Stimulated activated CD4-positive, alpha-beta T cell treated with anti-CD3 and anti-CD28 coated beads, Interleukin-4, amount 100 ng/mL, for 48 hours (primary cell): Measurements from ENCODE around the gene FRMD8.
"Not testable (repeated sequence)": the region's sequence is repeated elsewhere in the genome, so short reads cannot be mapped to it uniquely, and the experiment has no call there.

ENCODE experiments used
- DNase-seq, 2 donors: peaks; one replicate each; pipeline ENCODE4 v3.0.0-alpha.2; 2020; ENCODE audit warnings: low read depth in 2 of 2

FRMD8 gene

GRCh38 chr11:65393513-65394079 lies 7.2 kb downstream of the FRMD8 start:
- no peak for DNase-seq

GRCh38 chr11:65394125-65394536 lies 7.7 kb downstream of the FRMD8 start:
- DNase-seq = no peak

GRCh38 chr11:65395961-65396530 lies 9.6 kb downstream of the FRMD8 start:
- no peak for DNase-seq

- no peak for DNase-seq
These were observed 10.6 kb downstream of the FRMD8 start for GRCh38 chr11:65396769-65397745.

GRCh38 chr11:65398362-65398910 lies 12.0 kb downstream of the FRMD8 start:
- DNase-seq = no peak

- DNase-seq = no peak
These were observed 12.8 kb downstream of the FRMD8 start for GRCh38 chr11:65399249-65399648.

- no peak for DNase-seq
These were observed 13.4 kb downstream of the FRMD8 start for GRCh38 chr11:65399845-65400244.

GRCh38 chr11:65400307-65401072 lies 14.1 kb downstream of the FRMD8 start:
- DNase-seq = no peak

GRCh38 chr11:65401073-65401802 lies 14.8 kb downstream of the FRMD8 start:
- no peak for DNase-seq

- no peak for DNase-seq
These were observed 15.4 kb downstream of the FRMD8 start for GRCh38 chr11:65401803-65402248.

- DNase-seq = no peak
These were observed 16.4 kb downstream of the FRMD8 start for GRCh38 chr11:65402790-65403189.

- no peak for DNase-seq
These were observed 17.2 kb downstream of the FRMD8 start for GRCh38 chr11:65403607-65404121.

- DNase-seq = no peak
These were observed 17.8 kb downstream of the FRMD8 start for GRCh38 chr11:65404210-65404609.

GRCh38 chr11:65404638-65405339 lies 18.4 kb downstream of the FRMD8 start:
- no peak for DNase-seq

- DNase-seq = no peak
These were observed 24.7 kb downstream of the FRMD8 start for GRCh38 chr11:65410936-65411680.

GRCh38 chr11:65411681-65412070 lies 25.2 kb downstream of the FRMD8 start:
- no peak for DNase-seq

GRCh38 chr11:65412271-65413076 lies 26.0 kb downstream of the FRMD8 start:
- DNase-seq = no peak

GRCh38 chr11:65413077-65413664 lies 26.7 kb downstream of the FRMD8 start:
- not testable (repeated sequence) for DNase-seq
